IMR-90 (cell line): ENCODE results near the gene TSPAN3.

Source experiments
- CTCF ChIP-seq: conservative IDR thresholded peaks from 2 replicates; pipeline ENCODE4 v1.5.1; 2012; ENCODE audit warnings: mild to moderate bottlenecking, low read depth, low read length, improper control_type of control experiment
- ELK1 ChIP-seq: fragments of 150-350 bp; IDR thresholded peaks from 2 replicates; pipeline ENCODE4 v1.6.1; 2016; ENCODE audit warnings: low read depth, mild to moderate bottlenecking, low read length, moderate library complexity, borderline replicate concordance
- MAFK ChIP-seq: IDR thresholded peaks from 2 replicates; pipeline ENCODE4 v1.6.1; 2012; ENCODE audit warnings: low read depth, low read length, improper control_type of control experiment
- MAZ ChIP-seq: IDR thresholded peaks from 2 replicates; pipeline ENCODE4 v1.6.1; 2012; ENCODE audit warnings: low read depth, mild to moderate bottlenecking, low read length, improper control_type of control experiment, moderate library complexity, borderline replicate concordance
- MXI1 ChIP-seq: IDR thresholded peaks from 2 replicates; pipeline ENCODE4 v1.6.1; 2012; ENCODE audit warnings: low read depth, mild to moderate bottlenecking, low read length, moderate library complexity, borderline replicate concordance
- POLR2A ChIP-seq: IDR thresholded peaks from 2 replicates; pipeline ENCODE4 v1.6.1; 2012; ENCODE audit warnings: mild to moderate bottlenecking, low read depth, low read length
- RCOR1 ChIP-seq: IDR thresholded peaks from 2 replicates; pipeline ENCODE4 v1.6.1; 2012; ENCODE audit warnings: mild to moderate bottlenecking, low read length, improper control_type of control experiment; ENCODE audit not compliant: insufficient replicate concordance
- RFX5 ChIP-seq: IDR thresholded peaks from 2 replicates; pipeline ENCODE4 v1.8.0; 2012; ENCODE audit warnings: low read depth, mild to moderate bottlenecking, low read length, moderate library complexity
- SMC3 ChIP-seq: fragments of 150-350 bp; IDR thresholded peaks from 2 replicates; pipeline ENCODE4 v1.6.1; 2016; ENCODE audit warnings: low read depth, mild to moderate bottlenecking, antibody characterized with exemption, low read length, moderate library complexity
- USF2 ChIP-seq: fragments of 150-350 bp; IDR thresholded peaks from 2 replicates; pipeline ENCODE4 v1.6.1; 2017; ENCODE audit warnings: mild to moderate bottlenecking, antibody characterized with exemption, low read length, low read depth

- TF ChIP-seq CTCF (no peak), POLR2A (no peak), MAZ (no peak), USF2 (no peak), MAFK (no peak), RFX5 (no peak), MXI1 (no peak), ELK1 (no peak), RCOR1 (no peak), SMC3 (no peak)
Measured at GRCh38 chr15:77081971-77082370, 11.1 kb upstream of the TSPAN3 start.
